ENCODE measurements around the gene NXF1. TPM values are rescaled to one million over a fixed set of nuclear protein-coding genes. Genes with fewer than 3 reads are reported as not detected.

NXF1 gene
- 14.9 and 17.2 TPM in 2 replicates for total RNA-seq
- polyA plus RNA-seq, result 27.8 and 43.7 TPM in 2 replicates
- 32.3 and 43.7 TPM in 2 replicates for polyA plus RNA-seq (2012)
- polyA minus RNA-seq (ENCODE audit: low replicate concordance), result 104 and 111 TPM in 2 replicates

DNA sequence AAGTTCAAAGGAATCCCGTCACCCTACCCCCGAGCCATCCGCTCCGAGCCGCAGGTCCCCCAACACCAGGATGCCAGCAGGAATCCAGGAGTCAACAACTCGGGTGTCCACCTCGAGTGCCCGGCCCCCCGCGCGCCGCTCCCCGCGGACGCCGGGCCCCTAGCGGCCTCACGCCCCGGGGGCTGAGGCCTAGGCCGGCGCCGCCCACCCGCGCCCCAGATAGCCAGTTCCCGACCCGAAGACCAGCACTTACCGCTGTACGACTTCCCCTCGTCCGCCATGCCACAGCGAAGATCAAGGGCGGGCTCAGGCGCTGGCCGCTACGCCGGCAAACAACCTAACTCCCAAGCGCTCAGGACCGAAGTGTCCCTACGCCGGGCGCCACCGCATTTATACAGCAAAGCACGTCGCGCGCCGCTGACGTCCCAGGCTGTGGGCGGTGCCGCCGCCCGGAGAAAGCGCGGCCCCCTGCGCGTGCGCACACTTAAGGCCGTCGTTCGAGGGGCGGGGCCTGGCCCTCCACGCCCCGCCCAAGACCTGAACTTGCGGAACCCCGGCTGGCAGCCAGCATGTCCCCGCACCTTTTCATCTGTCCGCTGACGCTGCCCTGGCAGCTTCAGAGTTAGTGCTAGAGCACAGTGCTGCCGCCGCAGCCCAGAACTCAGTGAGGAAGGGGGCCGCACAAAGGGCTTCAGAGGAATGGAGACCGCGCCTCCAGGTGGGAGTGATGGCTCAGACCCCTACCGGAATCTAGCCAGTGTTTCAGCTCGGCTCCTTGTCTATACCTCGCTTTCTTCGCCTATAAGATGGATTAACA lies at the start of gene NXF1:
NXF1 (minus strand) TSS at position 365 of the 817 bp plus-strand sequence; CDS start at position 281, 84 bp downstream.
- H3K4me1 ChIP-seq (ENCODE audit: control insufficient read depth, extremely low read depth, insufficient read depth, low read length), result peaks cover 18% of the 10 kb centered on the region
- H3K27ac ChIP-seq (ENCODE audit: insufficient read depth, low read length), result peak within 1 kb of the TSS; percentile 75
- no peaks in the 10 kb centered on the region for H4K20me1 ChIP-seq (ENCODE audit: control insufficient read depth, extremely low read depth, insufficient read depth, low read length)
- H3K27me3 ChIP-seq (ENCODE audit: control insufficient read depth, insufficient read depth, low read length), result no peaks in the 10 kb centered on the region
- H3K4me2 ChIP-seq (ENCODE audit: extremely low read depth, insufficient read depth, low read length), result peak within 1 kb of the TSS; percentile 97
- H3K79me2 ChIP-seq (ENCODE audit: control insufficient read depth, insufficient read depth, low read length), result peaks cover 24% of the 10 kb centered on the region
- TF ChIP-seq EZH2 (IDR thresholded peaks at IDR 0.05; ENCODE audit: low read length, missing control alignments), result no peak
- TF ChIP-seq, protein P1, sequence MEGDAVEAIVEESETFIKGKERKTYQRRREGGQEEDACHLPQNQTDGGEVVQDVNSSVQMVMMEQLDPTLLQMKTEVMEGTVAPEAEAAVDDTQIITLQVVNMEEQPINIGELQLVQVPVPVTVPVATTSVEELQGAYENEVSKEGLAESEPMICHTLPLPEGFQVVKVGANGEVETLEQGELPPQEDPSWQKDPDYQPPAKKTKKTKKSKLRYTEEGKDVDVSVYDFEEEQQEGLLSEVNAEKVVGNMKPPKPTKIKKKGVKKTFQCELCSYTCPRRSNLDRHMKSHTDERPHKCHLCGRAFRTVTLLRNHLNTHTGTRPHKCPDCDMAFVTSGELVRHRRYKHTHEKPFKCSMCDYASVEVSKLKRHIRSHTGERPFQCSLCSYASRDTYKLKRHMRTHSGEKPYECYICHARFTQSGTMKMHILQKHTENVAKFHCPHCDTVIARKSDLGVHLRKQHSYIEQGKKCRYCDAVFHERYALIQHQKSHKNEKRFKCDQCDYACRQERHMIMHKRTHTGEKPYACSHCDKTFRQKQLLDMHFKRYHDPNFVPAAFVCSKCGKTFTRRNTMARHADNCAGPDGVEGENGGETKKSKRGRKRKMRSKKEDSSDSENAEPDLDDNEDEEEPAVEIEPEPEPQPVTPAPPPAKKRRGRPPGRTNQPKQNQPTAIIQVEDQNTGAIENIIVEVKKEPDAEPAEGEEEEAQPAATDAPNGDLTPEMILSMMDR (conservative IDR thresholded peaks at IDR 0.05 in 1 of 2, IDR thresholded peaks at IDR 0.05 in 1 of 2; ENCODE audit: low read depth in 1 of 2, low read length in 2 of 2), result peak in 1 of 2 donors; percentile 8
- peaks cover 13% of the 10 kb centered on the region for H3K36me3 ChIP-seq (ENCODE audit: control insufficient read depth, insufficient read depth, low read length)
- H3K4me3 ChIP-seq (replicated peaks in 1 of 4; ENCODE audit: control extremely low read depth in 1 of 4, insufficient read depth in 1 of 4, low read depth in 3 of 4, low read length in 4 of 4), result peak within 1 kb of the TSS; percentile 82 to 93 (median 87)
- peak within 1 kb of the TSS; percentile 75 for H2AFZ ChIP-seq (ENCODE audit: low read length)
- no peaks in the 10 kb centered on the region for H3K9me3 ChIP-seq (ENCODE audit: control insufficient read depth, insufficient read depth, low read depth, low read length)
- DNase-seq (ENCODE audit: low read depth in 2 of 2), result peak; percentile 88 to 95
- peak within 1 kb of the TSS; percentile 91 for H3K9ac ChIP-seq (ENCODE audit: insufficient read depth, low read length)

DNA sequence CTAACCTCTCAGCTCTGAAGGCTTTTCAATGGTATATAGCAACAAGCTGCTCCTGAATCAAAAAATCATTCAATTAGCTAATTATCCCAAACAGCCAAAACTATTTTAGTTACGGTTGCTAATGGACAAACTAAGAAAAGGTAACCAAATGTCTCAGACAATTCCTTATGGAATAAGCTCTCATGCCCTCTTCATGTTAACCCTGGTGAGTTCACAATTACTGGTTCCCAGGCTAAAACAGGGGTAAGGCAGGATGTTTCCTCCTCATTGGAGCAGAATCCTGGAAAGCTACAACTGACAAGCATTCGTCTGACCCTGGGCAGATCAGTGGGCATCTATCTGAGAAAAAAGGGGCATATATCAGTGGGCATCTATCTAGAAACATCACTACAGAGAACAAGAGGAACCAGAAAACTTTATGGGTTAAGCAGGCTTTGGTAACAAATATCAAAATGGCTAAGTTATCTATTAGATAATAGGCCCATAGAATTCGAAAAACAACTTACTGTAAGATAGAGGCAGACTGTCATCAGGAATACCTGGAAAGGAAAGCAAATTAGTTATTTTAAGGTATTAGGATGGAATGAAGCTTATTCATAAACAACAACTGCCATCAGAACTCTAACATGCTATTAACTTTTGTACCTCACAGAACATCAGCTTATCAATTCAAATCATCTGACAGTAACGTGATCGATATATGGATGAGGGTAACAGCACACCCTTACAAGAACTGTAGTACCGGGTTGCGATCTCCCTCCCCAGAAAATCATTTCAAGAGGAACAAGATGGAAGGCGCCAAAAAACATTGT lies 49.0 kb upstream of the NXF1 start:
- Histone ChIP-seq H3K9ac (ENCODE audit: insufficient read depth, low read length) (peak overlapping the region; percentile 70), H3K4me2 (ENCODE audit: extremely low read depth, insufficient read depth, low read length) (peak overlapping the region; percentile 99), H3K9me3 (ENCODE audit: control insufficient read depth, insufficient read depth, low read depth, low read length) (no peaks in the 10 kb centered on the region), H4K20me1 (ENCODE audit: control insufficient read depth, extremely low read depth, insufficient read depth, low read length) (no peaks in the 10 kb centered on the region), H3K4me3 (replicated peaks in 1 of 4; ENCODE audit: control extremely low read depth in 1 of 4, insufficient read depth in 1 of 4, low read depth in 3 of 4, low read length in 4 of 4) (peak overlapping the region; percentile 64 to 97 (median 86)), H3K36me3 (ENCODE audit: control insufficient read depth, insufficient read depth, low read length) (peaks cover 12% of the 10 kb centered on the region), H3K79me2 (ENCODE audit: control insufficient read depth, insufficient read depth, low read length) (peaks cover 34% of the 10 kb centered on the region), H2AFZ (ENCODE audit: low read length) (no peak overlapping the region), H3K27me3 (ENCODE audit: control insufficient read depth, insufficient read depth, low read length) (no peaks in the 10 kb centered on the region), H3K4me1 (ENCODE audit: control insufficient read depth, extremely low read depth, insufficient read depth, low read length) (peaks cover 12% of the 10 kb centered on the region), H3K27ac (ENCODE audit: insufficient read depth, low read length) (no peak overlapping the region)
- TF ChIP-seq, protein P1 (conservative IDR thresholded peaks at IDR 0.05 in 1 of 2, IDR thresholded peaks at IDR 0.05 in 1 of 2; ENCODE audit: low read depth in 1 of 2, low read length in 2 of 2), result no peak
- TF ChIP-seq EZH2 (IDR thresholded peaks at IDR 0.05; ENCODE audit: low read length, missing control alignments), result no peak
- DNase-seq (ENCODE audit: low read depth in 2 of 2), result no peak
